ENCODE data around the gene NOS1. TPM values are rescaled to one million over a fixed set of nuclear protein-coding genes. Genes with fewer than 3 reads are reported as not detected.

Gene NOS1
- total and polyA plus RNA-seq, 2 experiments from 2014 or later = 0.63 to 3.0 TPM

- H3K4me1 ChIP-seq (ENCODE audit: insufficient read depth) = no peaks in the 10 kb centered on the region
- Mint-ChIP-seq H3K36me3 (ENCODE audit: low read depth) (no peaks in the 10 kb centered on the region), H3K27me3 (ENCODE audit: insufficient read depth, low read depth, poor library complexity) (peaks cover 3% of the 10 kb centered on the region), H3K9me3 (no peaks in the 10 kb centered on the region), H3K27ac (no peak overlapping the region), H3K4me3 (no peak overlapping the region), H3K4me1 (peaks cover 11% of the 10 kb centered on the region)
- no peak overlapping the region for H3K4me2 ChIP-seq
- no peaks in the 10 kb centered on the region for H3K79me2 ChIP-seq (replicated peaks; ENCODE audit: insufficient read depth)
- H3K4me3 ChIP-seq = no peak overlapping the region
- DNase-seq (ENCODE audit: low spot score) (peak; percentile 30), ATAC-seq (peak; percentile 29)
- H2AFZ ChIP-seq = no peak overlapping the region
- H3K9me2 ChIP-seq (ENCODE audit: insufficient read depth) = no peaks in the 10 kb centered on the region
- H3F3A ChIP-seq (replicated peaks; ENCODE audit: low read depth) = no peaks in the 10 kb centered on the region
- TF ChIP-seq NANOG (IDR thresholded peaks at IDR 0.05; ENCODE audit: borderline replicate concordance) (no peak), JUNB (IDR thresholded peaks at IDR 0.05; ENCODE audit: unreplicated experiment) (no peak), CTCF (conservative IDR thresholded peaks at IDR 0.05; ENCODE audit: low read depth in 2 of 2) (peak; percentile 11 to 38; a peak in 2 of 4 replicates), EZH2 (IDR thresholded peaks at IDR 0.05; ENCODE audit: low read depth, unreplicated experiment) (no peak), POLR2AphosphoS5 (IDR thresholded peaks at IDR 0.05; ENCODE audit: low read depth) (no peak), STAT1 (IDR thresholded peaks at IDR 0.05; ENCODE audit: unreplicated experiment) (no peak)
- TF ChIP-seq, protein P1, sequence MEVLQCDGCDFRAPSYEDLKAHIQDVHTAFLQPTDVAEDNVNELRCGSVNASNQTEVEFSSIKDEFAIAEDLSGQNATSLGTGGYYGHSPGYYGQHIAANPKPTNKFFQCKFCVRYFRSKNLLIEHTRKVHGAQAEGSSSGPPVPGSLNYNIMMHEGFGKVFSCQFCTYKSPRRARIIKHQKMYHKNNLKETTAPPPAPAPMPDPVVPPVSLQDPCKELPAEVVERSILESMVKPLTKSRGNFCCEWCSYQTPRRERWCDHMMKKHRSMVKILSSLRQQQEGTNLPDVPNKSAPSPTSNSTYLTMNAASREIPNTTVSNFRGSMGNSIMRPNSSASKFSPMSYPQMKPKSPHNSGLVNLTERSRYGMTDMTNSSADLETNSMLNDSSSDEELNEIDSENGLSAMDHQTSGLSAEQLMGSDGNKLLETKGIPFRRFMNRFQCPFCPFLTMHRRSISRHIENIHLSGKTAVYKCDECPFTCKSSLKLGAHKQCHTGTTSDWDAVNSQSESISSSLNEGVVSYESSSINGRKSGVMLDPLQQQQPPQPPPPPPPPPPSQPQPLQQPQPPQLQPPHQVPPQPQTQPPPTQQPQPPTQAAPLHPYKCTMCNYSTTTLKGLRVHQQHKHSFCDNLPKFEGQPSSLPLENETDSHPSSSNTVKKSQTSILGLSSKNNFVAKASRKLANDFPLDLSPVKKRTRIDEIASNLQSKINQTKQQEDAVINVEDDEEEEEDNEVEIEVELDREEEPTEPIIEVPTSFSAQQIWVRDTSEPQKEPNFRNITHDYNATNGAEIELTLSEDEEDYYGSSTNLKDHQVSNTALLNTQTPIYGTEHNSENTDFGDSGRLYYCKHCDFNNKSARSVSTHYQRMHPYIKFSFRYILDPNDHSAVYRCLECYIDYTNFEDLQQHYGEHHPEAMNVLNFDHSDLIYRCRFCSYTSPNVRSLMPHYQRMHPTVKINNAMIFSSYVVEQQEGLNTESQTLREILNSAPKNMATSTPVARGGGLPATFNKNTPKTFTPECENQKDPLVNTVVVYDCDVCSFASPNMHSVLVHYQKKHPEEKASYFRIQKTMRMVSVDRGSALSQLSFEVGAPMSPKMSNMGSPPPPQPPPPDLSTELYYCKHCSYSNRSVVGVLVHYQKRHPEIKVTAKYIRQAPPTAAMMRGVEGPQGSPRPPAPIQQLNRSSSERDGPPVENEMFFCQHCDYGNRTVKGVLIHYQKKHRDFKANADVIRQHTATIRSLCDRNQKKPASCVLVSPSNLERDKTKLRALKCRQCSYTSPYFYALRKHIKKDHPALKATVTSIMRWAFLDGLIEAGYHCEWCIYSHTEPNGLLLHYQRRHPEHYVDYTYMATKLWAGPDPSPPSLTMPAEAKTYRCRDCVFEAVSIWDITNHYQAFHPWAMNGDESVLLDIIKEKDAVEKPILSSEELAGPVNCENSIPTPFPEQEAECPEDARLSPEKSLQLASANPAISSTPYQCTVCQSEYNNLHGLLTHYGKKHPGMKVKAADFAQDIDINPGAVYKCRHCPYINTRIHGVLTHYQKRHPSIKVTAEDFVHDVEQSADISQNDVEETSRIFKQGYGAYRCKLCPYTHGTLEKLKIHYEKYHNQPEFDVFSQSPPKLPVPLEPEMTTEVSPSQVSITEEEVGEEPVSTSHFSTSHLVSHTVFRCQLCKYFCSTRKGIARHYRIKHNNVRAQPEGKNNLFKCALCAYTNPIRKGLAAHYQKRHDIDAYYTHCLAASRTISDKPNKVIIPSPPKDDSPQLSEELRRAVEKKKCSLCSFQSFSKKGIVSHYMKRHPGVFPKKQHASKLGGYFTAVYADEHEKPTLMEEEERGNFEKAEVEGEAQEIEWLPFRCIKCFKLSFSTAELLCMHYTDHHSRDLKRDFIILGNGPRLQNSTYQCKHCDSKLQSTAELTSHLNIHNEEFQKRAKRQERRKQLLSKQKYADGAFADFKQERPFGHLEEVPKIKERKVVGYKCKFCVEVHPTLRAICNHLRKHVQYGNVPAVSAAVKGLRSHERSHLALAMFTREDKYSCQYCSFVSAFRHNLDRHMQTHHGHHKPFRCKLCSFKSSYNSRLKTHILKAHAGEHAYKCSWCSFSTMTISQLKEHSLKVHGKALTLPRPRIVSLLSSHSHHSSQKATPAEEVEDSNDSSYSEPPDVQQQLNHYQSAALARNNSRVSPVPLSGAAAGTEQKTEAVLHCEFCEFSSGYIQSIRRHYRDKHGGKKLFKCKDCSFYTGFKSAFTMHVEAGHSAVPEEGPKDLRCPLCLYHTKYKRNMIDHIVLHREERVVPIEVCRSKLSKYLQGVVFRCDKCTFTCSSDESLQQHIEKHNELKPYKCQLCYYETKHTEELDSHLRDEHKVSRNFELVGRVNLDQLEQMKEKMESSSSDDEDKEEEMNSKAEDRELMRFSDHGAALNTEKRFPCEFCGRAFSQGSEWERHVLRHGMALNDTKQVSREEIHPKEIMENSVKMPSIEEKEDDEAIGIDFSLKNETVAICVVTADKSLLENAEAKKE (CRISPR knock-in tag; IDR thresholded peaks at IDR 0.05) = no peak
- no peak overlapping the region for H3K27ac ChIP-seq (ENCODE audit: low read depth)
- H4K20me1 ChIP-seq (replicated peaks; ENCODE audit: insufficient read depth) = no peaks in the 10 kb centered on the region
- no peaks in the 10 kb centered on the region for H3K36me3 ChIP-seq (ENCODE audit: insufficient read depth)
- no peaks in the 10 kb centered on the region for H3K27me3 ChIP-seq (ENCODE audit: insufficient read depth)
Observed at GRCh38 chr12:117330441-117331113, 30.8 kb downstream of the NOS1 start.
